BJ (cell line): Measurements from ENCODE around the gene TSPAN11. TPM values are rescaled to one million over a fixed set of nuclear protein-coding genes. Genes with fewer than 3 reads are reported as not detected.

Source experiments
- CTCF ChIA-PET: fragments of 350-600 bp; formaldehyde crosslinking; extraction: SDS; loops from one replicate; lab custom pipeline; 2021; ENCODE audit warnings: antibody characterized with exemption, inconsistent platforms; lab: Yijun Ruan, JAX
- POLR2A ChIA-PET: fragments of 300-600 bp; sonication (Branson Sonifier 250); formaldehyde crosslinking; extraction: SDS; loops from one replicate; lab custom pipeline; 2021; ENCODE audit warnings: antibody characterized with exemption; lab: Charles Lee
- DNase-seq: peaks from one replicate; pipeline ENCODE4 v3.0.0-alpha.2; 2011; ENCODE audit warnings: low read depth
- H3K27me3 ChIP-seq: 2 replicates; pipeline ENCODE4 v1.6.0; 2011; ENCODE audit warnings: low read length; ENCODE audit not compliant: control insufficient read depth, insufficient read depth
- H3K36me3 ChIP-seq: 2 replicates; pipeline ENCODE4 v1.5.1; 2011; ENCODE audit warnings: low read length; ENCODE audit not compliant: control insufficient read depth, insufficient read depth
- H3K4me3 ChIP-seq: 2 replicates; pipeline ENCODE4 v1.5.1; 2011; ENCODE audit warnings: low read depth, mild to moderate bottlenecking, control low read depth, low read length
- polyA plus RNA-seq: library from polyadenylated mRNA; depleted of rRNA; stranded (reverse); fragments of >200 nt; gene quantifications from 2 replicates; pipeline ENCODE4 v1.2.3, GENCODE V29; 2011
- TF ChIP-seq, protein P1 (sequence below): IDR thresholded peaks from 2 replicates; pipeline ENCODE4 v1.5.1; 2011; ENCODE audit warnings: low read depth, mild to moderate bottlenecking, control low read depth, inconsistent platforms, low read length, moderate library complexity; ENCODE audit not compliant: insufficient read depth

TSPAN11 gene
- polyA plus RNA-seq, 1 experiment, result 0.64 TPM

DNA sequence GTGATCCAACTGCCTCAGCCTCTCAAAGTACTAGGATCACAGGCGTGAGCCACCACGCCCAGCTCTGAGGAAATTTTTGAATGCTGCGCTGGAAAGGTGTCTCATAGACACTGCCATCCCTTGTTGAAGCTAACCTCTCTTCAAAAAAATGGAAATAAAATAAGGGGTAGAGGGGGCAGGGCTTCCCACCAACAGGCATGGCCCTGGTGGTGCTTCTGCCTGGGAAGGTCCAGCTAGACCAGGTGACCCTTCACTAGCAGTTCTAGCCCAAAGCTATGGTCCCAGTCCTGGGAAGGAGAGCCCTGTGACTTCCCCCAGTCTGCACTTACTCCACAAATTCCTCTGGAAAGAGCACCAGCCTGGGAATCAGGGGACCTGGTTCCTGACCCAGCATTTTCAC is 45.7 kb upstream of the TSPAN11 start:
- Histone ChIP-seq H3K27me3 (no peaks in the 10 kb centered on the region), H3K36me3 (no peaks in the 10 kb centered on the region), H3K4me3 (no peak overlapping the region)
- CTCF ChIA-PET, result interaction anchor here (1.2 to 4.2 kb wide), 4 partner anchors 16 to 109 kb away, joined by 3 to 38 read pairs (median 9); no protein-coding TSS in a partner anchor
- TF ChIP-seq, protein P1, sequence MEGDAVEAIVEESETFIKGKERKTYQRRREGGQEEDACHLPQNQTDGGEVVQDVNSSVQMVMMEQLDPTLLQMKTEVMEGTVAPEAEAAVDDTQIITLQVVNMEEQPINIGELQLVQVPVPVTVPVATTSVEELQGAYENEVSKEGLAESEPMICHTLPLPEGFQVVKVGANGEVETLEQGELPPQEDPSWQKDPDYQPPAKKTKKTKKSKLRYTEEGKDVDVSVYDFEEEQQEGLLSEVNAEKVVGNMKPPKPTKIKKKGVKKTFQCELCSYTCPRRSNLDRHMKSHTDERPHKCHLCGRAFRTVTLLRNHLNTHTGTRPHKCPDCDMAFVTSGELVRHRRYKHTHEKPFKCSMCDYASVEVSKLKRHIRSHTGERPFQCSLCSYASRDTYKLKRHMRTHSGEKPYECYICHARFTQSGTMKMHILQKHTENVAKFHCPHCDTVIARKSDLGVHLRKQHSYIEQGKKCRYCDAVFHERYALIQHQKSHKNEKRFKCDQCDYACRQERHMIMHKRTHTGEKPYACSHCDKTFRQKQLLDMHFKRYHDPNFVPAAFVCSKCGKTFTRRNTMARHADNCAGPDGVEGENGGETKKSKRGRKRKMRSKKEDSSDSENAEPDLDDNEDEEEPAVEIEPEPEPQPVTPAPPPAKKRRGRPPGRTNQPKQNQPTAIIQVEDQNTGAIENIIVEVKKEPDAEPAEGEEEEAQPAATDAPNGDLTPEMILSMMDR, result no peak
- POLR2A ChIA-PET, result no interaction called here
- DNase-seq, result no peak

DNA sequence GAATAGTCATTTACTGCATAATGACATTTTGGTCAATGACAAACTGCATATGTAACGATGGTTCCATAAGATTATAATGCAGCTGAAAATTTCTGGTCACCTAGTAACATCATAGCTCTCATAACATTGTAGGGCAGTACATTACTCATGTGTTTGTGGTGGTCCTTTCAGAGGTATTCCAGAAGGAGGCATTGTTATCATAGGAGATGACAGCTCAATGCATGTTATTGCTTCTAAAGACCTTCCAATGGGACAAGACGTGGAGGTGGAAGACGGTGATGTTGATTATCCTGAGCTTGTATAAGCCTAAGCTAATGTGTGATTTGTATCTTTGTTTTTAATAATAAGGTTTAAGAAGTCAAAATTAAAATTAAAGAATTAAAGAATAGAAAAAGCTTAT is 43.8 kb upstream of the TSPAN11 start:
- no peaks in the 10 kb centered on the region for H3K27me3 ChIP-seq
- TF ChIP-seq, protein P1, result 0 out of 2 replicates have a peak, but pooled peaks have one; percentile 14
- H3K36me3 ChIP-seq, result no peaks in the 10 kb centered on the region
- ChIA-PET CTCF (interaction anchor here (0.6 to 4.2 kb wide), 13 partner anchors 9 to 390 kb away, joined by 3 to 38 read pairs (median 3); no protein-coding TSS in a partner anchor), POLR2A (no interaction called here)
- H3K4me3 ChIP-seq, result no peak overlapping the region
- no peak for DNase-seq

DNA sequence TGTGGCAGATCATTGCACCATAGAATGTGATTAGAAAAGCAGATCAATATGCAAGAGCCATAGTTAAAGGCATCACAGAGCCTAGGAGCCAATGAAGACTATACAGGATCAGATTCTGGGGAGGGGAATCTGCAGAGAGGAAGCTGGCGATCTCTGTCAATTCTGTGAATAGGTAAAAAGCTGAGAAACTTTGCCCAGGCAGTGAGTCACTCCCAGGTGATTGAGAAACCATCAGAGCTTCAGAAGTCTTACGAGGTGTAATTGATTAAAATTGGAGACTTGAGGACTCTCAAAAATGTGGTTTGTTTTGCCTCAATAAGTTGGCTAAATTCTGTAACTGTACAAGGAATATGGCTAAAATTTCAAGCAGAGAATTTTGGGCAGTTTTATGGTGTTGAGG is 41.7 kb upstream of the TSPAN11 start:
- Histone ChIP-seq H3K27me3 (no peaks in the 10 kb centered on the region), H3K4me3 (no peak overlapping the region), H3K36me3 (no peaks in the 10 kb centered on the region)
- CTCF ChIA-PET, result no interaction called here
- DNase-seq, result no peak
- POLR2A ChIA-PET, result no interaction called here
- TF ChIP-seq, protein P1, result no peak

DNA sequence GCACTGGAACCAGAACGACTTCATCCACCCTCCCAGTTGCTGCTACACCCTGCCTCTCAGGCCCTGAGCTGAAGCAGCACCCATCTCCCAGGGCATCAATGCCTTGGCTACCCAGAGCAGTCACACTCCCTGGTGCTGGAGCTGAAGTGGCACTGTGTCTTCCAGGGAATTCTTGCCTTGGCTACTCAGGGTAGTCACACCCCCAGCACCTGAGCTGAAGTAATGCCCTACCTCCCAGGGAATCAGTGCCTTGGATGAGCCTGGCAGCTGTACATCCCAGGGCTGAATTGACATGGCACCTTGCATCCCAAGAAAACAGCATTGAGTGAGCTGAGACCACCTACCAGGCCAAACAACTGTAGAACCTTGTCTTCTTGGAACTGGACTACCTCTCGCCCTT is 41.2 kb upstream of the TSPAN11 start:
- DNase-seq, result no peak
- Histone ChIP-seq H3K36me3 (no peaks in the 10 kb centered on the region), H3K4me3 (no peak overlapping the region), H3K27me3 (no peaks in the 10 kb centered on the region)
- POLR2A ChIA-PET, result no interaction called here
- CTCF ChIA-PET, result interaction anchor here (0.9 kb wide), 1 partner anchor 37 kb away, joined by 3 read pairs; no protein-coding TSS in a partner anchor
- TF ChIP-seq, protein P1, result no peak

DNA sequence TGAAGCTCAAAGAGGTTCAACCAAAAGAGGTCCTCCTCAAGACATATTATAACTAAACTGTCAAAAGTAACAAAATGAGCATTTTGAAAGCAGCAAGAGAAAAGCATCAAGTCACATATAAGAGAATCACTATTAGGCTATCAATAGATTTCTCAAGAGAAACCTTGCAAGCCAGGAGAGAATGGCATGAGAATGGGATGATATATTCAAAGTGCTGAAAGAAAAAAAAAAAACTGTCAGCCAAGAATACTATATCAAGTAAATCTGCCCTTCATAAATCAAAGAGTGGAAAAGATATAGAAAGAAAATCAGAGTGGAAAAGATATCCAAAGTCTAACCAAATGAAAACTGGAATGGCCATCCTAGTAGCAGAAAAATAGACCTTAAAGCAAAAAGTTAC is 39.3 kb upstream of the TSPAN11 start:
- DNase-seq, result no peak
- ChIA-PET CTCF (no interaction called here), POLR2A (interaction anchor here (0.6 kb wide), 1 partner anchor 38 kb away, joined by 3 read pairs; no protein-coding TSS in a partner anchor)
- Histone ChIP-seq H3K27me3 (no peaks in the 10 kb centered on the region), H3K36me3 (no peaks in the 10 kb centered on the region), H3K4me3 (no peak overlapping the region)
- TF ChIP-seq, protein P1, result no peak
